Islet precursor cell (in vitro differentiated cells): ENCODE data around the gene CRHR2.
A peak's percentile ranks its signal among the peaks of the same experiment; 100 is the strongest.

ENCODE experiments used
- DNase-seq: peaks from one replicate; pipeline ENCODE4 v3.0.0-alpha.2; 2018

CRHR2 gene

DNA sequence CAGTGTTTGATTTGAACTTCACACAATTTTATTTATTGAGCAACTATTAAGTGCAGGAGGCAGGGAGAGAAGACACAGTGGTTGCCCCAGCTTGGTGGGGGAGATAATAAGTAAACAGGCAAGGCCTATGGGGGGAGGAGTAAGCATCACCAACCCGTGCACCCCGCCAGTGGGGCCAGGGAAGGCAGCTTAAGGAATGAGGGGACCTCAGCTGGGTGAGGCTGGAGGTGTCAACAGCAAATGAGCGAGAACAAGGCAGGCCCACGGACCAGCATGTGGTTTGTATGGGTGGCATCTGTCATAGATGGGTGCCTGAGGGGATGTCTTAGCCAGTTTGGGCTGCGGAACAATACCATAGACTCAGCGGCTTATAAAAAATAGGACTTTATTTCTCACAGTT lies 24.1 kb upstream of the CRHR2 start:
- no peak for DNase-seq

DNA sequence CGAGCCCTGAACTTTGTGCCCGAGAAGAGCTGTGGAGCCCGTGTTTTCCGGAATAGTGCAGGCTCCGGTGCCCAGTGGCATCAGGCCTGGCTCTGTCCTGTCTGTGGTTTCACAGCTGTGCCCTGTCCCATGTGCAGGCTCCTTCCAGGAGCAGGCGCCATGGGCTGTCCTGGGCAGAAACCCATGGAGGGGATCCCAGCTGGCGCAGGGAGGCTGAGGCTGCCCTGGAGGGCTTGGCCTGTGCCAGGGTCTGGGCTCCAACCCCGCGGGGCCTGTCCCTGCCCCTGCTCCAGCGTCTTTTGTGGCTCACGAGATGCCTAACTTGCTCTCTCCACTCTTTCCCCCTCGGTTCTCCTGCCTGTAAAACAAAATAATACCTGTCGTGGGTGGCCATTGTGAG lies 23.3 kb upstream of the CRHR2 start:
- no peak for DNase-seq

DNA sequence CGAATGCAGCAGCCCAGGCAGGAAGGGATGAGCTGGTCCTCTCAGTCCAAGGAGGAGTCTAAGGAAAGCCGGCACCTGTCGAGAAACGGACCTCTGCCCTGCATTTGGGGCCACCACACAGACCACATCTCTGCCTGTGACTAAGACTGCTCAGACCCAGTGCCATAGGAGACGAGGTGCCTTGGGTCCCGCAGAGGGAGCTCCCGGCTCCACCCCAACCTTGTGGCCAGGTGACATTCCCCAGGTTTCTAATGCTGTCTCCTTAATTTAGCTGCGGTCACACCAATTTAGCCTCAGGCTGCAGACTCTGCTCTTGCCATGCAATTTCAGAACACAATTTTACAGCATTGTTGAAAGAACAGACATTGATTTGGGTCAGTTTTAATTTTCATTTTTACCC lies 22.8 kb upstream of the CRHR2 start:
- DNase-seq, result no peak

DNA sequence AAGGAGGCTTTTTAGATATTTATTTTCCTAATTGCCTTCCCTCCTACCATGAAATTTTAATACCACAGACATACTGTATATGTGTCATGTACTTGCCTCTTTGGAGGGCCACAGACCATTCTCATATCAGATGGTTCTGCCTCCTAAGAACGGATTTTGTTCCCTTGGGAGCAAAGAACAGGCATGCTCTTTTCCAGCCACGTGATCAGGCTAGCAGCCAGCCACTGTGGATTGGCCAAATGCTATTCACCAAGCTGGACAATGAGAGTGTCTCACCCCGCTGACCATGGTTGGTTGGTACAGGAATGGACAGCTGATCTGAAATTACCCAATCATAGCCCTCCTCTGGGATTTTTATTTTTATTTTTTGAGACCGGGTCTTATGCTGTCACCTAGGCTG lies 21.5 kb upstream of the CRHR2 start:
- no peak for DNase-seq

DNA sequence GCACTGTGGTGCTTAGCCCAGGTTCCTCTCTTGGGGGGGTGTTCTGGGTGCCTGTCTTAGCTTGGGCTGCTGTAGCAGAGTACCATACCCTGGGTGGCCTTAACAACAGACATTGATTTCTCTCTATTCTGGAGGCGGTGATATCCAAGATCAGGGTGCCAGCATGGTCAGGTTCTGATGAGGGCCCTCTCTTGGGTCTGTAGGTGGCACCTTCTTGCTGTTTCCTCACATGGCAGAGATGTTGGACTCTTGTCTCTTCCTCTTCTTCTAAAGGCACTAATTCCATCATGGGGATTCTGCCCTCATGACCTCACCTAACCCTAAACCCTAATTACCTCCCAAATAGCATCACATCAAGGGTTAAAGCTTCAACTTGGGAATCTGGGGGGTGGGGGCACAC lies 19.9 kb upstream of the CRHR2 start:
- no peak for DNase-seq

DNA sequence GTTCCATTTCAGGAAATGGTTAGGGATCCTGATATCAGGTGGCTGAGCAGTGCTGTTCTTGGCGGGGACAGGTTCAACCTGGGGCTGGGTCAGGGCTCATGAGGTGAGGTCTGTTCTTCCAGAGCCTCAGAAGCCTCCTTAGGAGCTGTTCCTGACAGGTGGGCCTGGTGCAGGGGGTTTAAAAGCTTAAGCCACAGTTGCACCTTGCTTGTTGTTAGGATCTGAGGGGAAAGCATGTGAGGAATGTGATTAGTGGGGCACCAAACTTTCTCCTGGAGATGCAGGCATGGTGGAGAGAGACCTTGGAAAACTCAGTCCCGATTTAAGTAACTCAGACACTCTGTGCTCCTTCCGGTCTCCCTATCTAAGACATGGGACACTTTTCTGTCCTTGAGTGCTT lies 18.7 kb upstream of the CRHR2 start:
- DNase-seq, result no peak

DNA sequence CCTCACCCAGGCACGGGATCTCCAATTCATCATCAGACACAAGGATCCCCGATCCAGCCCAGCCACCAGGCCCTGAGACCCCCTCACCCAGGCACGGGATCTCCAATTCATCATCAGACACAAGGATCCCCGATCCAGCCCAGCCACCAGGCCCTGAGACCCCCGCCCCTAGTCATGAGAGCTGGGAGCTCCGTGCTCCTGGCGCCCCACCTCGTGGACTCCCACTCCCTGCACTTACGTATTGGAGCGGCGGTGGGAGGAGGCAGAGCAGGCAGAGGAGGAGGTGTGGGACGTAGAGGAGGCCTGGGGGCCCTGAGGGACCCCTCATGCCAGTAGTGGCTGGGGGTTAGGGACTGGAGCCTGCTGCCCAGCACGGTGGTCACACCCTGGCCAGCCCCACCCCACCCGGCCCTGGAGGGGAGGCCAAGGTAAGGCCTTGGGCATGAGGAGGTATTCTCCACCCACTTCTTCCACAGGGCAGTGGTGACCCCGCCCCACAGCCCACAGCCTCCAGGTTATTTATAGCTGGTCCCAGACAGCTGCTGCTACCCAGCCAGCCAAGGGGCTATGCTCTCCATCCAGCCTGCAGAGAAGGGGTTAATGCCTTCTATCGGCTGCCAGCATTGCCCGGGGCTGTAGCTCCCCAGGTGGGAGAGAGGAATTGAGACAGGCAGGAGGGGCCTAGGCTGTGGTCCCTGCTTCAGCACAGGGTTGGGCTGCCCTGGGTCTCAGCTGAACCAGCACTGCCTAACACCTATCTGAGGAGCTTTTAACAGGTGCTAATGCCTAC lies 17.6 kb upstream of the CRHR2 start:
- DNase-seq, result no peak

DNA sequence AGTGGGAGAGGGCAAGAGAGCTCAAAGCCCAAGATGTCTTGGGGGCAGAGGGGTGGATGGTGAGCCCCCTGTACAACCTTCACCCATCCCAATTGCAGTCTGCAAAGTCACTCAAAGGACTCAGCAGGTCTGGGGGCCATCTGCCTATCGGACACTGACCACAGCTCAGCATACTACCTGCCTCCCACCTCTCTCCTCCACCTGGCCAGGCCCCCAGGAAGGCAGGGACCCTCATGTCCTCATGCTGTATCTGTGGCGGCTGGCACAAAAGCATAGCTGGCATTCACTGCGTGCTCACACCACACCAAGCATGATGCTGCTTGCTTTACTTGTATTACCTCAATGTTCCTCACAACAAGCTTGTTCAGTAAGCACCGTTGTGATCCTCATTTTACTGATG lies 16.2 kb upstream of the CRHR2 start:
- no peak for DNase-seq

DNA sequence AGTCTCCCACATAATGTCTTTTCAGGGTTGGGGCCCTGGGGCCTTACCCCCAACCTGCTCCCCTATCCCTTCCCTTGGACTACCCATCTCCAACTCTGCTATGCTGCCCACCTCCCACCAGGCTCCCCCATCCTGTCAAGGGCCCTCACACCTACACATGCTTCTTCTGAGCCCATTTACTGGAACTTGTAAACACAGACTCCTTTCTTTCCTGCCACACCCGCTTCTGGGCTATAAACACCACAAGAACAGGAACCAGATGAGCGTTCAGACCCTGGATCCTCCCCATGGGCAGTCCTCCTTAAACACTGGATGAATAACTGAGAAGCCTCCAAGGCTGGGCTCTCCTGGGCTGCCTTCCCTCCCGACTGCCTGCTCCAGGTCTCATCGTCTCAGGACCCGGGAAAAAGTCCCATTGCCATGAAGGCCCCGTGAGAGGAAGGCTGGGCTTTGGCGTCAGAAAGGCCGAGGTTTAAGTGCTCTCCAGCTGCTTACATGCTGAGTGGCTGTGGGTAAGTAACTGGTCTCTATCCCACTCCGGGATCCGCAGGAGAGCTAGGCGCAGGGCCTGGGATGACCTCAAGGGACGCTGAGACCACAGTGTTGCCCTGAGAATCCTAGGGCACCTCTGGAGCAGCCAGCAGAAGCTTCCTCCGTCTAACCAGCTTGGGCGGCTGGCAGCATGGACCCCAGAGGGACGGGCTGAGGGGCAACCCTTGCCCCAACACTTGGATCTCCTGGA lies 15.6 kb upstream of the CRHR2 start:
- DNase-seq, result no peak

DNA sequence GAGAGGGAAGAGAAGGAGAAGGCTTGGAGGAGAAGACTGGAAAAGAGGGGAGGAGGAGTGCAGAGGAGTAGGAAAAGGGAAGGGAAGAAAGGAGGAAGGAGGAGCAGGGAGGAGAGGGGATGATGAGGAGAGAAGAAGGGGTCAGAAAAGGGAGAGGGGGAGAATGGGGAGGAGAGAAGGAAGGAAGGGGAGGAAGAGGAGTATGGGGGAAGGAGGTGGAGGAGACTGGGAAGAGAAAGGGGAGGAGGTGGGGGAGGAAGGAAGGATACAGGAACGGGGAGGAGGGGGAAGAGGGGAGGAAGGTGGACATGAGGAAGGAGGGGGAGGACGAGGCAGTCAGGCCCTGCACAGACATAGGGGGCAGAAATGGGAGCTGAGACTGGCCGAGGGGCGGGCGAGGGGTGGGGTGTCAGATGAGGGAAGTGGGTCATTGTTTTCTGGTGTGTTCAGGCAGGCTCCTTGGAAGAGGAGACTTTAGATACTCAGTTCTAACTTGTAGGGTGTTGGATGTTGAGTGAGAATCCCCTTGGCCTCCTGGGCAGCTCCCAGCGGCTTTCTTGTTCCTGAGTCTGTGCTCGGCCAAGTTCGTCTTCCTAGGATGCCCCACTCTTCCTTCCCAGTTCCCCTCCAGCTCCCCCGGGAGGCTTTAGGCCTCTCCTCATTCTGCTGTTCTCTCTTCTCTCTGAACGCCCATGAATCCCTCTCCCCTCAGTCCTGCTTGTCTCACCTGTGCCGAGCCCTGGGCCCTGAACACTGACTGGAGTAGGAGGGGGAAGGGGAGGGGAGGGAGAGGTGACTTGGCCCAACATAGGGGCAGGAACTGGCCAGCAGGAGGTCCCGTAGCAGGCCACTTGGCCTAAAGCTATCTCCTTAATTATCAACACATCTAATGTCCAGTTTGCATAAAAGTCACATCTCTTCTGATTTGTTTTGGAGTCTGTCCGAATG lies 12.8 kb upstream of the CRHR2 start:
- no peak for DNase-seq

DNA sequence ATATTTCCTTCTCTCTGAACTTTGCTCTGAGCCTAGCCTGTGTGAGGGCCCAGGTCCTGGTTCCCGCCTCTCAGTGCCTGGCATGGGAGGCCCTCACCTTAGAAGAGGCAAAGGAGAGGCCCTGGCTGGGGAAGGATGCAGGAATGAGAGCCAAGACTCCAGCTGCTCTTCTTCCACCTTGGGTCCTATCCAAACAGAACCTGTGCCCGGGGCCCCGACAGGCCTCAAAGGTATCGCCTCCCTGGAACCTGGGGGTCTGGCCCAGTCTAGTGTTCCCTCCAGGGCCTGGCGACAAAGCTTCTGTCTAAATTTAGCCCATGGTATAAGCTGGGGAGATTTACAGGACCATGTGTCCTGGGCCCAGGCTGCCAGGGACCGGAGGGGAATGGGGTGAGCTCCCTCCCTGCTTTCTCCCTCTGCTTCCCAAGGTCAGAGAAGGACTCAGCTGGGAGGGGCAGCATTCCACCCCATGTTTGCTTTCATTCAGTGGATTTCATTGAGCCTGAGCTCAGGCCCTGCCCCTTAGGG lies 12.0 kb upstream of the CRHR2 start:
- no peak for DNase-seq

DNA sequence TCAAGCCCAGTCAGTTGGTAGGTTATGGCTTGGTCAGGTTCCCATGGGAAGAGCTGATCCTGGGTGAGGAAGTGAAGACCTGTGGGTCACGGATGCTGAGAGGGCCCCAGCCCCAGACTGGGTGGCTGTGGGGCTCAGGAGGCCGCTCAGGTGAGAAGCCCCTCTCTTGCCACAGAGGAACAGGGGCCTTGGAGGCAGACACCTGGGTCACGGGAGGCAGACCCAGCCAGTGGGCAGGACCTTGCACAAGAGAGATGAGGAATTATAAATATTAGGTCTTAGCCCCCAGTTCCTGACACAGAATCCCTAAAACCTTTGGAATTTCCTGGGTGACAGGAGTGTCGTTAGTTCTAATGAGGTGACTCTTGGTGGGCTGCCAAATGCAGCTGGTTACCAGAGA lies 10.6 kb upstream of the CRHR2 start:
- no peak for DNase-seq

DNA sequence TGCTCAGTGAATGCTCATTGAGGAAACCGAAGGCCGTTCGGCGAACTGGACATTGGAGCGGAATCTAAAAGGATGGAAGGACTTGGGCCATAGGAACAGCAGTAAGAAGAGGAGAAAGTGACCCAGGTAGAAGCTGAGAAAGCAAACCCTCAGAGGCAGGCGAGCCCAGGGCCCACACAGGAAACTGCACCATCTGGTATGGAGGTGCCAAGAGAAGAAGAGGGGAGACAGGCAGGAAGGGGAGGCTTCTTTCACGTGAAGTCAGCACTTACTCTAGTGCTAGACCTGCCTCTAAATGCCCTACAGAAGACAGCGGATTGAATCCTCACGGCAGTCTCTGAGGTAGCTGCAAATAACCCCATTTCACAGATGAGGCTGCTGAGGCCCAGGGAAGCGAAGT lies 10.2 kb upstream of the CRHR2 start:
- no peak for DNase-seq

DNA sequence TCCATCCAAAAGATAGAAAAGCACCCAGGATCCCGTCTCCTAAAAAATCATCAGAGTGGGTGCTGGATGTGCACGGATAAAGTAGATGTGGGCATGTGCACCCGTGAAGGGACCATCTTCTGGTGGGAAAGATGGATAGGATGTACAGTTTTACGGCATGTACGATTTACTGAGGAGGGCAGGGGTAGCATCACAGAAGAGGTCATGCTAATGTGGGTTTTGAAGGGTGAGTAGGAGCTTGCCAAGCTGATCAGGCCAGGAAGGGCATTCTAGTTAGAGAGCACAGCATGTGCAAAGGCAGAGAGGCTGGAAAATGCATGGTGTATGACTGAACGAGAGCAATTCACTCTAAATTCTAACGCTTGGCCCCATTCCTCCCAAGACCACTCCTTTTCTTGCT lies 7.8 kb upstream of the CRHR2 start:
- no peak for DNase-seq

DNA sequence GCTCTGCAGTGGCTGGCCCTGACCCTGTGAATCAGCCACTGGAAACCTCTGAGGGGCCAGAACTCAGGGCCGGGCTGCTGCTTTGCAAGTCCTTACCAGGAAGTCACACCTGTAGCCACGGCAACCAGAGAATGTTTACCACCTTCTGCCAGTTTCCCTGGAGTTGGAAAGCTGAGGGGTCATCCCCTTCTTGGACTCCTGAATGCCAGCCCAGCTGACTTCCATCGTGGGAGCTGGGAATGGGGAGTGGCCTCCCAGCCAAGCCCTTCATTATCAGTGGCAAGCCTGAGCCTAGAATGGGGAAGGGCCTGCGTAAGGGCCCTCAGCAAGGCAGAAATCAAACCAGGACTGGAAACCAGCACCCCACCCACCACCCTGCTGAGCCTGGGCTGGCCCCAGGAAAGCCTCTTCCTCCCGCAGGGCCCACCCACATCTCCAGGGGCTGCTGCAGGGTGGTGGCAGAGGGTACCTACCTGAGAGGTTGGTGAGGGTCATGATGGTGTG lies 6.5 kb upstream of the CRHR2 start:
- DNase-seq, result peak; percentile 68

DNA sequence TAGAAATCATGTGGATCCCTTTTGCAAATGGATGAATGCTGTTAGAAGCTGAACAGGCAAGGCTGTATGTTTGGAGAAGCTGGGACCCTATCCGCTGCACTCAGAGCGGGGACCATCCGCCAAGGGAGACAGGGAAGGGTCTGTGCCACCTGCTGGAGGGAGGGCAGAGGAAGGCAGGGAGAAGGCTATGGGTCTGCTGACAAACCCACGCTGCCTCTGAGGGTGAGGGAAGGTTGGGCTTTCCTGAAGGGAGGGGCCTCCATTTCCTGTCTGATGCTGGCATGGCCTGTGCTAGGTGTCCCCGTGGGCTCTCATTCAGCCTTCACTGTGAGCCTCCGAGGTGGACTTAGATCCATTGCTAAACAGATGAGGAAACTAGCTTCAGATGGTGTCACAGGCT lies 5.3 kb upstream of the CRHR2 start:
- no peak for DNase-seq

DNA sequence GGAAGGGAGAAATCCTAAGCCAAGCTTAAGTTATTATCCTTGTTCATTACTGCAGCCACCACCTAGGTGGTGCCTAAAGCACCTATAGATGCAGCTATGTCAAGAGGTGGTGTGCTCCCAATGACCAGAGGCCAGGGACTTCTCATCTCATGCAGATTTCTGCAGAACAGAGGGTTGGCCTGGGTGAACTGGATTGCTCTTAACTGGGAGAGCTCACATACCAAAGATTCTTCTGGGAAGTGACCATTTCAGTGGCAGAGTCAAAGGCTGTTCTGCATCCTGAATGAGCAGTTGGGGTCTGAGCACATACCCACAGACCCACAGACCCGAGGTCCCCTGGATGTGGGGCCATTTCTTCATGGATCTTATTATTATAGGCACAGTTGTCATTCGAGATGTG lies 2.1 kb upstream of the CRHR2 start:
- peak; percentile 79 for DNase-seq

DNA sequence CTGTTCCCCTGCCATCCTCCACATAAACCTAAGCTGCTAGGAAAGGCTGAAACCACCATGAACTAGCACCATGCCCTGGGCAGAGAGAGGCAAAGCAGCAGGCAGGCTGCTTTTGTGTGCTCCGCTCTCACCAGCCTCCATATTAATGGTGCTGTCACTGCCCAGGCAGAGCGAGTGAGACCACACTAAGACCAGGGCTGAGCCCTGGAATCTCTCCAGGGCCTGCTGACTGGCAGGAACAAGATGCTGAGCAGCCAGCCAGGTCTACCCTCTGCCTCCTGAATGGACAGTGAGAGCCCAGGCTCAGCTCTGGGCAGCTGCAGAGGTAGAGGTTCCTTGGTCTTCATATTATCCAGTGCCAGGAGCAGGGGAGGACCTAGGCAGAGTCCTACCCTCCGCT lies 1.6 kb upstream of the CRHR2 start:
- no peak for DNase-seq

DNA sequence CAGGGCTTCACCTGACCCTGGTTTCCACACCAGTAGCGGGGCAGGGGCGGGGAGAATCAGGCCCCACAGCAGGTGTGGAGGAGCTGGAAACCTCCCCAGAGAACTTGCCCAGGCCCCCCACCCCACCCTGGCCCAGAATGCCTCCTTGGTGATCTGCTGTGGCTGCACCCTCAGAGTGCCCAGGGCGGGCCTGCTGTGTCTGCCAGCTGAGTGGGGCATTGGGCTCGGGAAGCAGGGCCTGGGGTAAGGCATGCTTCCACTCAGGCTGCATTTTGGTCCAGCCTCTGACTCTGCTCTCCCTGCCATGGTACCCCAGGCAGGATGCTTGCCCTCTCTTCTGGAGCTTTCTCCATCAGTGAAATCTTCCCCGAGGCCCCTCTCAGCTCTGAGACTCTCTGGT lies 1.1 kb upstream of the CRHR2 start:
- no peak for DNase-seq

DNA sequence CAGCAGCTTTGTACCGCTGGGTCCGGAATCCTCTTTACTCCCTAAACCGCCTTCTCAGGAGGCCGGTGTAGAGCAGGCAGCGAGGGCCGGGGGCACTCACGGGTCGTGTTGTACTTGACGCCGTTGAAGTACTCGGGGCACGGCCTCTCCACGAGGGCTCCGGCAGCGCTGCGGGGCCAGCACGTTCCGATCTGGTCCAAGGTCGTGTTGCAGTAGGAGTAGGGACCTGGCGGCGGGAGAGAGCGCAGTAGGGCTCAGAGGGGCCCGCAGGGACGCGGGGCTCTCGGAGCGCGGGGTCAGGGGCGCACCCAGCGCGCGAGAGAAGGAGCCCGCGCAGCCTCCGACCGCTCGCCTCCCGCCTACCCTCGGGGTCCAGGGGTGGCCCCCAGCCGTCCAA lies 443 bp downstream of the CRHR2 start:
- DNase-seq, result no peak

DNA sequence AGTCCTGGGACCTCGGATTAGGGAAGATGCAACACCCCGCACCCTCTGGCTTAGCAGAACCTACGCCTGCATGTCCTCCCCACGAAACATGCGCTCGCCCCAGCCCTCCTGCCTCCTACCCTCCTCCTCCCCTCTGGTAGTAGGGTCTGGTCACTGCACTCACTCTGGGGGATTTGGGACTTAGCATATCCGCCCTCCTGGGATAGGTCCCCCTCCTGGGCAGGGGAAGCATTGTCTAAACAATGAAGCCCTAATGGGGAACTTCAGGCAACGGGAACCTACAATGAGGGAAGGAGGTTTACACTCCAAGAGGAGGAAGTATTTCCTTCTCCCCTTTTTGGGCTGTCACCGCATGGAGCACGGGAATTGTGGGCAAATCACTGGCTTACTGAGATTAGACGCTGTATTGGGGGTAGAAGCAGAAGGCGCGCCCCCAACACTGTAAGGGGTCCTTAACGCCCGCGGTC lies 892 bp downstream of the CRHR2 start:
- no peak for DNase-seq

DNA sequence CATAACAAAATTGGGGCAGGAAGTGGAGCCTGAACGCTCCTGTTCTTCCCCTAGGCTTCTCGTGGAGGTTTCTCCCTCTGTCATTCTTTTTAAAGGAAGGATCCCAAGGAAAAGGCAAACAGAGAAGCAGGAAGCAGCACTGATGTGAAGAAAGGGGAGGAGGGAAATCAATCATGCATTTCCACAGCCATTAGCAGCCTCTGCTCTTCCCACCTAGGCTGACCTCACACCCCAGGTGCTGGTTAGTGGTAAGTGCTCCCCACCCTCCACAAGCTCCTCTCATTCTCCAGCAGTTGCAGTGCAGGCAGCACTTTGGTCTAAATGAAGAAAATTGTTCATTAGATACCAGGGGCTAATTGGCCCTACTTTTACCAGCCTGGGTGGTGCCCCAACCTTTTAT lies 2.6 kb downstream of the CRHR2 start:
- no peak for DNase-seq

DNA sequence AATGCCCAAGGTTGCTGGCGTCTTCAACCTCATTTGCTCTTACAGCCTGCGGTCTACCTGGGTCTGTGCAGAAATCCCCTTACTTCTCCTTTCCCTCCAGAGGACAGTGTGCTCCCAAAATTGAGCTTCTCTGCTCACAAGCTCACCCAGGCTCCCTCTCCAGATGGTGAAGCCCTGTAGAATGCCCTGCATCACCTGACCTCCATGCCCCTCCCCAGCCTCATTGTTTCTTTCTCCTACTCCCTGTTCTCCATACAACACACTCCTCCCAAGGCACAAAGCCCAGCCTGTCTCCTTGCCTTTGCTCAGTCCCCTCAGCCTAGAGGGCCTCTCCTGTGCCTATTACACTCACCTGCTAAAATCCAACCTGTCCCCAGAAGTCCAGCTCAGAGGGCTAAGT lies 3.5 kb downstream of the CRHR2 start:
- DNase-seq, result no peak
